WTC11 (cell line): Measurements from ENCODE around the gene SCUBE1. TPM values are rescaled to one million over a fixed set of nuclear protein-coding genes. Genes with fewer than 3 reads are reported as not detected.

Experiments used
- ATAC-seq: fragments of 200-7000 bp; cut with Tn5 transposase; 2 replicates; pipeline ENCODE4 v1.10.0; 2021; ENCODE audit warnings: mild to moderate bottlenecking, moderate library complexity
- CTCF ChIA-PET: fragments of 300-600 bp; sonication (Branson Sonifier 250); formaldehyde crosslinking; loops from one replicate; lab custom pipeline; 2021; ENCODE audit warnings: antibody characterized with exemption; lab: Charles Lee
- POLR2A ChIA-PET: fragments of 350-600 bp; sonication (Branson Sonifier 250); formaldehyde crosslinking; loops from one replicate; lab custom pipeline; 2021; ENCODE audit warnings: antibody characterized with exemption; lab: Charles Lee
- DNase-seq: peaks from one replicate; pipeline ENCODE4 v3.0.0; 2021; ENCODE audit warnings: low spot score
- H3K27ac Mint-ChIP-seq: 2 replicates; pipeline ENCODE4 v1.8.0; 2021; ENCODE audit warnings: mixed read lengths
- H3K27me3 Mint-ChIP-seq: 2 replicates; pipeline ENCODE4 v1.8.0; 2021; ENCODE audit warnings: low read depth, mild to moderate bottlenecking, moderate library complexity, mixed read lengths
- H3K36me3 Mint-ChIP-seq: 2 replicates; pipeline ENCODE4 v1.8.0; 2021; ENCODE audit warnings: mixed read lengths
- H3K4me1 Mint-ChIP-seq: 2 replicates; pipeline ENCODE4 v1.8.0; 2022; ENCODE audit warnings: mixed read lengths
- H3K4me3 Mint-ChIP-seq: 2 replicates; pipeline ENCODE4 v1.8.0; 2021; ENCODE audit warnings: mild to moderate bottlenecking, moderate library complexity, mixed read lengths
- H3K9me3 Mint-ChIP-seq: 2 replicates; pipeline ENCODE4 v1.8.0; 2021; ENCODE audit warnings: mixed read lengths
- CREM ChIP-seq: sonication (generic); formaldehyde crosslinking; IDR thresholded peaks from 2 replicates; pipeline ENCODE4 v1.8.1; 2022; ENCODE audit warnings: mild to moderate bottlenecking, missing genetic modification reagents, moderate library complexity
- ESRRA ChIP-seq: sonication (generic); formaldehyde crosslinking; IDR thresholded peaks from 2 replicates; pipeline ENCODE4 v1.8.1; 2022; ENCODE audit warnings: mild to moderate bottlenecking, missing genetic modification reagents, borderline replicate concordance
- GTF2I ChIP-seq: fragments of 250-450 bp; sonication (Bioruptor Pico); conservative IDR thresholded peaks from 2 replicates; pipeline ENCODE4 v1.4.0; 2021; ENCODE audit warnings: mild to moderate bottlenecking
- IRF2 ChIP-seq: sonication (generic); formaldehyde crosslinking; IDR thresholded peaks from 2 replicates; pipeline ENCODE4 v1.8.0; 2022; ENCODE audit warnings: low read depth, missing genetic modification reagents, borderline replicate concordance
- KAT7 ChIP-seq: sonication (generic); formaldehyde crosslinking; IDR thresholded peaks from 2 replicates; pipeline ENCODE4 v1.8.1; 2023; ENCODE audit warnings: missing genetic modification reagents, mild to moderate bottlenecking, borderline replicate concordance
- MYBL2 ChIP-seq: sonication (generic); formaldehyde crosslinking; IDR thresholded peaks from 2 replicates; pipeline ENCODE4 v1.8.1; 2023; ENCODE audit warnings: mild to moderate bottlenecking, moderate library complexity, missing genetic modification reagents
- NR3C1 ChIP-seq: sonication (generic); formaldehyde crosslinking; conservative IDR thresholded peaks from 2 replicates; pipeline ENCODE4 v1.8.1; 2023; ENCODE audit warnings: low read depth, mild to moderate bottlenecking, missing genetic modification reagents
- SOX15 ChIP-seq: fragments of 250-450 bp; sonication (Bioruptor Pico); IDR thresholded peaks from 2 replicates; pipeline ENCODE4 v1.9.0; 2021; ENCODE audit warnings: mild to moderate bottlenecking
- SP1 ChIP-seq: sonication (generic); formaldehyde crosslinking; conservative IDR thresholded peaks from 2 replicates; pipeline ENCODE4 v1.8.1; 2022; ENCODE audit warnings: missing genetic modification reagents
- ZNF121 ChIP-seq: sonication (generic); formaldehyde crosslinking; IDR thresholded peaks from 2 replicates; pipeline ENCODE4 v1.8.0; 2023; ENCODE audit warnings: missing genetic modification reagents
- ZNF232 ChIP-seq: sonication (generic); formaldehyde crosslinking; IDR thresholded peaks from 2 replicates; pipeline ENCODE4 v1.8.0; 2022; ENCODE audit warnings: mild to moderate bottlenecking, missing genetic modification reagents
- ZNF317 ChIP-seq: sonication (generic); formaldehyde crosslinking; IDR thresholded peaks from 2 replicates; pipeline ENCODE4 v1.8.1; 2023; ENCODE audit warnings: low read depth, mild to moderate bottlenecking, moderate library complexity, missing genetic modification reagents, borderline replicate concordance
- total RNA-seq: library from RNA; stranded (reverse); gene quantifications from 3 replicates; pipeline ENCODE4 v1.2.3, GENCODE V29; 2021
- TF ChIP-seq, protein P1 (sequence below): fragments of 250-450 bp; sonication (Bioruptor Pico); conservative IDR thresholded peaks from 2 replicates; pipeline ENCODE4 v1.9.0; 2021; ENCODE audit warnings: mild to moderate bottlenecking
- TF ChIP-seq, protein P2 (sequence below): sonication (generic); formaldehyde crosslinking; IDR thresholded peaks from 2 replicates; pipeline ENCODE4 v1.8.1; 2023; ENCODE audit warnings: mild to moderate bottlenecking, missing genetic modification reagents, moderate library complexity
- TF ChIP-seq, protein P3 (sequence below): sonication (generic); formaldehyde crosslinking; IDR thresholded peaks from 2 replicates; pipeline ENCODE4 v1.8.1; 2022; ENCODE audit warnings: mild to moderate bottlenecking, missing genetic modification reagents, moderate library complexity, borderline replicate concordance
- TF ChIP-seq, protein P4 (sequence below): sonication (generic); formaldehyde crosslinking; IDR thresholded peaks from 2 replicates; pipeline ENCODE4 v1.8.0; 2023; ENCODE audit warnings: missing genetic modification reagents
- TF ChIP-seq, protein P5 (sequence below): sonication (generic); formaldehyde crosslinking; conservative IDR thresholded peaks from 2 replicates; pipeline ENCODE4 v1.8.1; 2023; ENCODE audit warnings: mild to moderate bottlenecking, low read depth, missing genetic modification reagents, moderate library complexity
- TF ChIP-seq, protein P6 (sequence below): sonication (generic); formaldehyde crosslinking; IDR thresholded peaks from 2 replicates; pipeline ENCODE4 v1.8.1; 2022; ENCODE audit warnings: low read depth, mild to moderate bottlenecking, moderate library complexity, missing genetic modification reagents, borderline replicate concordance
- TF ChIP-seq, protein P7 (sequence below): fragments of 200-600 bp; IDR thresholded peaks from 2 replicates; pipeline ENCODE4 v1.8.0; 2022; ENCODE audit warnings: antibody characterized with exemption

The SCUBE1 gene
- total RNA-seq, 1 experiment from 2014 or later = 6.9 TPM

DNA sequence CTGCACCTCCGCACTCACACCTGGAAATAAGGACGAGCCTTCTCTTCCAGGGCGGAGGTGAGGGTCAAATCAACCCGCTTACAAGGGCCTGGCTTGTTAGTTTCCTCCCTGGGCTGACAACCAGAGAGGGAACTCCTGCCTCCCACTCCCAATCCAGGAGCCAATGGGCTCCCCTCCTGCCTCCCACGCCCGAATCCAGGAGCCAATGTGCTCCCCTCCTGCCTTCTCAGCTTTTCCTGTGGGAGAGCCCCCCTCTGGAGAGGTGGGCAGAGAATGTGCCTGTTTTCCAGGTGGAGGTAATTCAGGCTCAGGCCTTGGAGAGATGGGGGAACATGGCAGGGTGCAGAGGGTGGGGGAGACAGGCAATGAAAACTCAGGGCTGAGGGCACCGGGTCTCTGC is 102.6 kb downstream of the SCUBE1 start (continued):
- TF ChIP-seq, protein P1, sequence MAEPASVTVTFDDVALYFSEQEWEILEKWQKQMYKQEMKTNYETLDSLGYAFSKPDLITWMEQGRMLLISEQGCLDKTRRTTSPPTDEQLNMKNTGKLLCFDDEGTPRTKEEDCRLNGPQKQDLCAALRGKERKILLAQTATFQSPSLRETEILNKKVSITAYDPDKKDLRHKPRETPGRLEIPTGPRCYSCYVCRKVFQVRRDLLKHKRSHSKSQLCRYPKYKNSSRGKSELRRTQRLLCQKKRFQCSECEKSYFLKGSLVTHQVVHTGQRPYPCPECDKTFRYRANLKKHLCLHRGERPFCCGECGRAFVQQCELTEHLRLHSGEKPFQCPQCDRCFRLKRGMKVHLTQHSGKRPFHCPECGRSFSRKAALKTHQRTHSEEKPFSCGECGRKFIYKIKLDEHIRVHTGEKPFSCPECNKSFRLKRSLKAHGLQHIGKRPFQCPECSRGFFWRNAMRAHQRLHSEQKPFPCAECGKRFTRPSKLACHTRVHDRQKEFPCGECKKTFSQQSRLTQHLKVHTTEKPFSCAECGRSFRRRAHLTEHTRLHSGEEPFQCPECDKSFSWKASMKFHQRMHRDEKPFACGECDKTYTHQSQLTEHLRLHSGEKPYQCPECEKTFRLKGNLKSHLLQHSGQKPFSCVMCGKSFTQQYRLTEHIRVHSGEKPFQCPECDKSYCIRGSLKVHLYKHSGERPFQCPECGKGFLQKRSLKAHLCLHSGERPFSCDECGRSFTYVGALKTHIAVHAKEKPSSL (CRISPR knock-in tag) = no peak
- no peak for TF ChIP-seq ZNF232
- TF ChIP-seq GTF2I (CRISPR knock-in tag) = no peak
- TF ChIP-seq, protein P2, sequence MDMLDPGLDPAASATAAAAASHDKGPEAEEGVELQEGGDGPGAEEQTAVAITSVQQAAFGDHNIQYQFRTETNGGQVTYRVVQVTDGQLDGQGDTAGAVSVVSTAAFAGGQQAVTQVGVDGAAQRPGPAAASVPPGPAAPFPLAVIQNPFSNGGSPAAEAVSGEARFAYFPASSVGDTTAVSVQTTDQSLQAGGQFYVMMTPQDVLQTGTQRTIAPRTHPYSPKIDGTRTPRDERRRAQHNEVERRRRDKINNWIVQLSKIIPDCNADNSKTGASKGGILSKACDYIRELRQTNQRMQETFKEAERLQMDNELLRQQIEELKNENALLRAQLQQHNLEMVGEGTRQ (CRISPR knock-in tag) = no peak
- TF ChIP-seq NR3C1 = no peak
- TF ChIP-seq, protein P3, sequence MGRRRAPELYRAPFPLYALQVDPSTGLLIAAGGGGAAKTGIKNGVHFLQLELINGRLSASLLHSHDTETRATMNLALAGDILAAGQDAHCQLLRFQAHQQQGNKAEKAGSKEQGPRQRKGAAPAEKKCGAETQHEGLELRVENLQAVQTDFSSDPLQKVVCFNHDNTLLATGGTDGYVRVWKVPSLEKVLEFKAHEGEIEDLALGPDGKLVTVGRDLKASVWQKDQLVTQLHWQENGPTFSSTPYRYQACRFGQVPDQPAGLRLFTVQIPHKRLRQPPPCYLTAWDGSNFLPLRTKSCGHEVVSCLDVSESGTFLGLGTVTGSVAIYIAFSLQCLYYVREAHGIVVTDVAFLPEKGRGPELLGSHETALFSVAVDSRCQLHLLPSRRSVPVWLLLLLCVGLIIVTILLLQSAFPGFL (CRISPR knock-in tag) = no peak
- TF ChIP-seq, protein P4, sequence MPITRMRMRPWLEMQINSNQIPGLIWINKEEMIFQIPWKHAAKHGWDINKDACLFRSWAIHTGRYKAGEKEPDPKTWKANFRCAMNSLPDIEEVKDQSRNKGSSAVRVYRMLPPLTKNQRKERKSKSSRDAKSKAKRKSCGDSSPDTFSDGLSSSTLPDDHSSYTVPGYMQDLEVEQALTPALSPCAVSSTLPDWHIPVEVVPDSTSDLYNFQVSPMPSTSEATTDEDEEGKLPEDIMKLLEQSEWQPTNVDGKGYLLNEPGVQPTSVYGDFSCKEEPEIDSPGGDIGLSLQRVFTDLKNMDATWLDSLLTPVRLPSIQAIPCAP (CRISPR knock-in tag) = no peak
- no peak for TF ChIP-seq CREM (CRISPR knock-in tag)
- TF ChIP-seq, protein P5, sequence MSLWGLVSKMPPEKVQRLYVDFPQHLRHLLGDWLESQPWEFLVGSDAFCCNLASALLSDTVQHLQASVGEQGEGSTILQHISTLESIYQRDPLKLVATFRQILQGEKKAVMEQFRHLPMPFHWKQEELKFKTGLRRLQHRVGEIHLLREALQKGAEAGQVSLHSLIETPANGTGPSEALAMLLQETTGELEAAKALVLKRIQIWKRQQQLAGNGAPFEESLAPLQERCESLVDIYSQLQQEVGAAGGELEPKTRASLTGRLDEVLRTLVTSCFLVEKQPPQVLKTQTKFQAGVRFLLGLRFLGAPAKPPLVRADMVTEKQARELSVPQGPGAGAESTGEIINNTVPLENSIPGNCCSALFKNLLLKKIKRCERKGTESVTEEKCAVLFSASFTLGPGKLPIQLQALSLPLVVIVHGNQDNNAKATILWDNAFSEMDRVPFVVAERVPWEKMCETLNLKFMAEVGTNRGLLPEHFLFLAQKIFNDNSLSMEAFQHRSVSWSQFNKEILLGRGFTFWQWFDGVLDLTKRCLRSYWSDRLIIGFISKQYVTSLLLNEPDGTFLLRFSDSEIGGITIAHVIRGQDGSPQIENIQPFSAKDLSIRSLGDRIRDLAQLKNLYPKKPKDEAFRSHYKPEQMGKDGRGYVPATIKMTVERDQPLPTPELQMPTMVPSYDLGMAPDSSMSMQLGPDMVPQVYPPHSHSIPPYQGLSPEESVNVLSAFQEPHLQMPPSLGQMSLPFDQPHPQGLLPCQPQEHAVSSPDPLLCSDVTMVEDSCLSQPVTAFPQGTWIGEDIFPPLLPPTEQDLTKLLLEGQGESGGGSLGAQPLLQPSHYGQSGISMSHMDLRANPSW (CRISPR knock-in tag) = no peak
- TF ChIP-seq ZNF317 = no peak

DNA sequence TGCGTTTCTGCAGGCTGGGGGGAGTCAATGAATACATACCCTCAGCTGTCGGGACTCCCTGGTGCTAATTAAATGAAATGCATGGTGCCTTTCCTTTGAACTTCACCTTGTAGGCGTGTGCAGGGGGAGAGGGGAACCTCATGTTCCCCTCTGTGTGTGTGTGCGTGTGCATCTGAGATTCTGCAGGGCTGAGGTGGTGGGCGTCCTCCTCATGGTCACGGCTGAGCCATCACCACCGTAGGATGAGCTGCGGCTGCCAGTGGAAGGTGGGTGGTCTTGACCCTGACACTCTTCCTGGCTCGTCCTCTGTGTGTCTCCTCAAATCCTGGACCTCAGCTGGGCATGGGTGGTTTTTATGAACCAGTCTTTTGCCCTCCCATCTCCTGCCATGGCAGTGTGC is 103.2 kb downstream of the SCUBE1 start:
- Mint-ChIP-seq H3K9me3 (no peaks in the 10 kb centered on the region), H3K27ac (no peak overlapping the region), H3K27me3 (peaks cover 2% of the 10 kb centered on the region; the same call in 1 of the 2 replicates), H3K4me1 (no peaks in the 10 kb centered on the region), H3K36me3 (no peaks in the 10 kb centered on the region), H3K4me3 (no peak overlapping the region)
- DNase-seq (no peak), ATAC-seq (no peak)
- ChIA-PET CTCF (interaction anchor here (0.8 to 2.8 kb wide), 4 partner anchors 9 to 146 kb away, joined by 3 to 14 read pairs (median 10); no protein-coding TSS in a partner anchor), POLR2A (no interaction called here)
- TF ChIP-seq KAT7 (CRISPR knock-in tag) (no peak), ESRRA (CRISPR knock-in tag) (no peak), ZNF317 (no peak), ZNF121 (CRISPR knock-in tag) (no peak), MYBL2 (CRISPR knock-in tag) (no peak), IRF2 (no peak), SP1 (CRISPR knock-in tag) (no peak), SOX15 (no peak)
- TF ChIP-seq, protein P1 (CRISPR knock-in tag) = no peak
- TF ChIP-seq, protein P6, sequence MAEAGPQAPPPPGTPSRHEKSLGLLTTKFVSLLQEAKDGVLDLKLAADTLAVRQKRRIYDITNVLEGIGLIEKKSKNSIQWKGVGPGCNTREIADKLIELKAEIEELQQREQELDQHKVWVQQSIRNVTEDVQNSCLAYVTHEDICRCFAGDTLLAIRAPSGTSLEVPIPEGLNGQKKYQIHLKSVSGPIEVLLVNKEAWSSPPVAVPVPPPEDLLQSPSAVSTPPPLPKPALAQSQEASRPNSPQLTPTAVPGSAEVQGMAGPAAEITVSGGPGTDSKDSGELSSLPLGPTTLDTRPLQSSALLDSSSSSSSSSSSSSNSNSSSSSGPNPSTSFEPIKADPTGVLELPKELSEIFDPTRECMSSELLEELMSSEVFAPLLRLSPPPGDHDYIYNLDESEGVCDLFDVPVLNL (CRISPR knock-in tag) = no peak
- TF ChIP-seq, protein P7, sequence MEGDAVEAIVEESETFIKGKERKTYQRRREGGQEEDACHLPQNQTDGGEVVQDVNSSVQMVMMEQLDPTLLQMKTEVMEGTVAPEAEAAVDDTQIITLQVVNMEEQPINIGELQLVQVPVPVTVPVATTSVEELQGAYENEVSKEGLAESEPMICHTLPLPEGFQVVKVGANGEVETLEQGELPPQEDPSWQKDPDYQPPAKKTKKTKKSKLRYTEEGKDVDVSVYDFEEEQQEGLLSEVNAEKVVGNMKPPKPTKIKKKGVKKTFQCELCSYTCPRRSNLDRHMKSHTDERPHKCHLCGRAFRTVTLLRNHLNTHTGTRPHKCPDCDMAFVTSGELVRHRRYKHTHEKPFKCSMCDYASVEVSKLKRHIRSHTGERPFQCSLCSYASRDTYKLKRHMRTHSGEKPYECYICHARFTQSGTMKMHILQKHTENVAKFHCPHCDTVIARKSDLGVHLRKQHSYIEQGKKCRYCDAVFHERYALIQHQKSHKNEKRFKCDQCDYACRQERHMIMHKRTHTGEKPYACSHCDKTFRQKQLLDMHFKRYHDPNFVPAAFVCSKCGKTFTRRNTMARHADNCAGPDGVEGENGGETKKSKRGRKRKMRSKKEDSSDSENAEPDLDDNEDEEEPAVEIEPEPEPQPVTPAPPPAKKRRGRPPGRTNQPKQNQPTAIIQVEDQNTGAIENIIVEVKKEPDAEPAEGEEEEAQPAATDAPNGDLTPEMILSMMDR = no peak
- TF ChIP-seq, protein P5 (CRISPR knock-in tag) = no peak
